GM19328 (cell line): ENCODE results near the gene CADPS.
"Not testable (repeated sequence)": the region's sequence is repeated elsewhere in the genome, so short reads cannot be mapped to it uniquely, and the experiment has no call there.

Experiments
- ATAC-seq: cut with Tn5 transposase; IDR thresholded peaks from one replicate; pipeline ENCODE4 v1.9.1; 2021; ENCODE audit warnings: mild to moderate bottlenecking, moderate library complexity; ENCODE audit not compliant: unreplicated experiment

Gene CADPS

GRCh38 chr3:62602987-62603386 is 272.2 kb downstream of the CADPS start:
- no peak for ATAC-seq

GRCh38 chr3:62602129-62602770 is 273.0 kb downstream of the CADPS start:
- ATAC-seq: no peak

- ATAC-seq: no peak
Observed at GRCh38 chr3:62601238-62602070, 273.8 kb downstream of the CADPS start.

- no peak for ATAC-seq
Observed at GRCh38 chr3:62600033-62600432, 275.2 kb downstream of the CADPS start.

- no peak for ATAC-seq
Observed at GRCh38 chr3:62597491-62597890, 277.7 kb downstream of the CADPS start.

GRCh38 chr3:62592408-62592807 is 282.8 kb downstream of the CADPS start:
- ATAC-seq: no peak

- ATAC-seq: no peak
Observed at GRCh38 chr3:62589078-62589477, 286.1 kb downstream of the CADPS start.

GRCh38 chr3:62587579-62588031 is 287.6 kb downstream of the CADPS start:
- no peak for ATAC-seq

- no peak for ATAC-seq
Observed at GRCh38 chr3:62587169-62587568, 288.0 kb downstream of the CADPS start.

- no peak for ATAC-seq
Observed at GRCh38 chr3:62586356-62586755, 288.9 kb downstream of the CADPS start.

GRCh38 chr3:62585861-62586260 is 289.4 kb downstream of the CADPS start:
- no peak for ATAC-seq

- ATAC-seq: no peak
Observed at GRCh38 chr3:62584636-62585035, 290.6 kb downstream of the CADPS start.

GRCh38 chr3:62582495-62583172 is 292.6 kb downstream of the CADPS start:
- ATAC-seq: no peak

- ATAC-seq: not testable (repeated sequence)
Observed at GRCh38 chr3:62580485-62580884, 294.7 kb downstream of the CADPS start.

GRCh38 chr3:62577153-62577552 is 298.1 kb downstream of the CADPS start:
- ATAC-seq: no peak

GRCh38 chr3:62574266-62574898 is 300.8 kb downstream of the CADPS start:
- ATAC-seq: no peak

GRCh38 chr3:62571916-62572315 is 303.3 kb downstream of the CADPS start:
- ATAC-seq: no peak

GRCh38 chr3:62570888-62571287 is 304.3 kb downstream of the CADPS start:
- no peak for ATAC-seq

- ATAC-seq: no peak
Observed at GRCh38 chr3:62569609-62570008, 305.6 kb downstream of the CADPS start.

GRCh38 chr3:62567097-62568021 is 307.9 kb downstream of the CADPS start:
- ATAC-seq: no peak
